ENCODE results near the gene PREP.

The PREP gene

DNA sequence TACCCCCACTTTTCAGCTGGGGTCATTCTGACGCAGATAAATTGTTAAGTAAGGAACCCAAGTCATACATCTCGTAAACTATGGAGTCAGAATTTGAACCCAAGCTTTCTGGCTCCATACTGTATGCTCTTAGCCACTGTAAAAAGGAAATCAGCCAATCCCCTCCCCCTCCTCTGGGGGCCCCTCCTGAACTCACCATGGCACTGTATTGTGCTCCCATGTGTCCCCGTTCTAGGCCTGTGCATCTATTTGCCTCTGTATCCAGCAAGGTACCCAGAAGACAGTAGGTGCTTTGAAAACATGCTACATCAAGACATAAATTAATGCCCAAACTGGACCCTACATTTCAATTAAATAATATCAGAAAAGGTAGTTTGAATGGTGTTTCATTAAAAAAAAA lies 98.5 kb downstream of the PREP start:
- no peak for DNase-seq

GRCh38 chr6:105302617-105303128 lies 100.2 kb downstream of the PREP start:
- DNase-seq, result no peak

GRCh38 chr6:105301756-105302616 lies 100.9 kb downstream of the PREP start:
- DNase-seq, result no peak

- DNase-seq, result no peak
Observed at GRCh38 chr6:105301072-105301503, 101.8 kb downstream of the PREP start.

- DNase-seq, result no peak
Observed at GRCh38 chr6:105300090-105300489, 102.8 kb downstream of the PREP start.

- DNase-seq, result no peak
Observed at GRCh38 chr6:105294129-105294528, 108.8 kb downstream of the PREP start.

DNA sequence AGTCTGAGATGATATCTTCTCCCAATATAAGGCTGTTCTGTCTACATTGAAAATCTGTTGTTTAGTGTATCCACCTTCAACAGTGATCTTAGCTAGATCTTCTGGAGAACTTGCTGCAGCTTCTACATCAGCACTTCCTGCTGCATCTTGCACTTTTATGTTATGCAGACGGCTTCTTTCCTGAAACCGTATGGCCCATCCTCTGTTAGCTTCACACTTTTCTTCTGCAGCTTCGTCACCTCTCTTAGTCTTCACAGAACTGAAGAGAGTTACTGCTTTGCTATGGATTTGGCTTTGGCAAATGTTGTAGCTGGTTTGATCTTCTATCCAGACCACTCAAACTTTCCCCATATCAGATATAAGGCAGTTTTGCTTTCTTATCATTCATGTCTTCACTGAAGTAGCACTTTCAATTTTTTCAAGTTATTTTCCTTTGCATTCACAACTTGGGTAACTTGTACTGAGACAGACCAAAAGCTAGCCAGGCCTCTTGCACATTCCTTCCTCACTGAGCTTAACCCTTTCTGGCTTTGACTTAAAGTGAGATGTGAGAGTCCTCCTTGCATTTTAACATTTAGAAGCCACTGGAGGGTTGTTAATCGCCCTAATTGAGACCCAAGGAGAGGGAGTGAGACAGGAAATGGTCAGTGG lies 110.1 kb downstream of the PREP start:
- no peak for DNase-seq

DNA sequence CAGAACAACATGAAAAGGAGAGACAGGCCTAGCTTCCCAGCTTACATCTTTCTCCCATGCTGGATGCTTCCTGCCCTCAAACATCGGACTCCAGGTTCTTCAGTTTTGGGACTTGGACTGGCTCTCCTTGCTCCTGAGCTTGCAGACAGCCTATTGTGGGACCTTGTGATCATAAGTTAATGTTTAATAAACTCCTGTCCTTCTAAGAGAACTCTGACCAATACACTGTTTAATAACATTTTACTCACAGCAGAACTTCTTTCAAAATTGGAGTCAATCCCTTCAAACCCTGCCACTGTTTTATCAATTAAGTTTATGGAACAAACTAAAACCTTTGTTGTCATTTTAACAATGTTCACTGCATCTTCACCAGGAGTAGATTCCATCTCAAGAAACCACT lies 111.4 kb downstream of the PREP start:
- DNase-seq, result no peak

- no peak for DNase-seq
Observed at GRCh38 chr6:105282631-105283585, 120.0 kb downstream of the PREP start.

DNA sequence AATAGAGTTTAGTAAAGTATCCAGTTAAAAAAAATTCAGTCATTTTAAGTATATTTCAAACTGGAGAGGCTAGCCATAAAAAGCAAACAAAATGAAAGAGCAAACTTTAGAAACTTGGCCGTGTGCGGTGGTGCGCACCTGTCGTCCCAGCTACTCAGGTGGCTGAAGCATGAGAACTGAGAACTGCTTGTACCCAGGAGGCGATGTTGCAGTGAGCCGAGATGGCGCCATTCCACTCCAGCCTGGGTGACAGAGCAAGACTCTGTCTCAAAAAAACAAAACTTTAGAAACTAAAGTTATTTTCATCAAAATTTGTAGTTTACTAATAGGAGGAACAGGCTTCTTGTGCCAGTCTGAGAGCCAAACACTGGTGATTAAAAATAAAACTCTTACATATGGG lies 122.8 kb downstream of the PREP start:
- DNase-seq, result no peak

DNA sequence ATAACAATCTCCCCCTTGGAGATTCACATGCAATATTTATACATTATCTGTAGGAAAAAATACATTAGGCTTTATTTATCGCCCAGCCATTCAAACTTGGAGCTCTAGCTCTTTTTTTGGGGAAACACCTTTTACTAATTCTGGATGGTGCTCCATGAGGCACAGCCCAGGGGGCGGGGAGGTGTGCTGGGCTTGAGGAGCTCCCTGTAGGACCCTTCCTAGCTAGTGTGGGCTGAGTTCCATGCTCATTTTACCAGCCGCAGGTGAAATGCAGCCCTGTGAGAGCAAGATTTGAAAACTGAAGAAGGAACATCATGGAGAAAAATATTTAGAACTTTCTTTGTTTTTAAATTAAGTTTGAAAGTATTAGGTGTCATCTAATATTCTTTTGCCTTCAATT lies 123.4 kb downstream of the PREP start:
- no peak for DNase-seq

DNA sequence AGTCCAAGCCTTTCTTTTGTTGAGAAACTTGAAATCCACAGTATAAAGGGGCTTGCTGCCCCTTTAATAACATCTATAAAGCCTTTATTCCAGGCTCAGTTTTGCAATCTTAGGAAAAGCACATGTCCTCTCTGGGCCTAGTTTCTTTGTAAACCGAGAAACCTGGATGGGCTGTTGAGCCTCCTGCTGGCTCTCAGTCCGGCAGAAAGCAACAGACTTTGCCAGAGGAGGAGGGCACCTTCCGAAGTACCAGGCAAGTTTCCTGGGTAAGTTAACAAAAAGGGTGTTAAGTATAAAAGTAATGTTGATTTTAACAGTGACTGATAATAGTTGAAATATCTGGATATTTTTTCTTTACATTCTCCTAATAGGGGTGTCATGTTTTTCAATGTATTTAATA lies 124.1 kb downstream of the PREP start:
- no peak for DNase-seq

GRCh38 chr6:105278035-105278434 lies 124.8 kb downstream of the PREP start:
- no peak for DNase-seq

DNA sequence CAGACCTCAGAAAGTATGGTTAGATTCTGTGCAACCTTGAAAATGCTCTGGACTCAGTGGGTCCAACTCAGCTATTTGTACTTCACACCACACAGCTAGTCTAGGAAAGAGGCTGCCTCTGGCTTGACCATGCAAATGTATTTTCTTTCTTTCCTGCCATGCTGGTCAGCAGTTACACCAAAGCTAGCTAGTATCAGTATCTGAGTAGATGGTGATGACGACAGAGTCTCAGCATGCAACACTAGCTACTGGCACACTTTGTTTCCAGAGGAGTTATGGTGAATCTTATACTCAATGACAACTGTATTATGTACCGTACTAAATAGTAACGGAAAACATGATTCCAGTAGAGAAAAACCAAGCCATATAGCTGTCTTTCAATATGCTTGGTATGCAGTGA lies 126.5 kb downstream of the PREP start:
- DNase-seq, result no peak

DNA sequence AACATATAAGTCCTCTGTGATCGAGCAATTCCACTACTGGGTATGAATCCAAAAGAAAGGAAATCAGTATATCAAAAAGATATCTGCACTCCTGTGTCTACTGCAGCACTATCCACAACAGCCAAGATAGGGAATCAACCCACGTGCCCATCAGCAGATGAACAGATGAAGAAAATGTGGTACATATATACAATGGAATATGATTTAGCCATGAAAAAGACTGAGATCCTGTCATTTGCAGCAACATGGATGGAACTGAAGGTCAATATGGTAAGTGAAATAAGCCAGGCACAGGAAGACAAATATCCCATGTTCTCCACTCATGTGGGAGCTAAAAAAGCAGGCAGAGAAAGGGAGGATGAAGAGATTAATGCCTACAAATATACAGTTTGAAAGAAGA lies 127.3 kb downstream of the PREP start:
- DNase-seq, result no peak

- DNase-seq, result no peak
Observed at GRCh38 chr6:105274678-105275077, 128.2 kb downstream of the PREP start.

DNA sequence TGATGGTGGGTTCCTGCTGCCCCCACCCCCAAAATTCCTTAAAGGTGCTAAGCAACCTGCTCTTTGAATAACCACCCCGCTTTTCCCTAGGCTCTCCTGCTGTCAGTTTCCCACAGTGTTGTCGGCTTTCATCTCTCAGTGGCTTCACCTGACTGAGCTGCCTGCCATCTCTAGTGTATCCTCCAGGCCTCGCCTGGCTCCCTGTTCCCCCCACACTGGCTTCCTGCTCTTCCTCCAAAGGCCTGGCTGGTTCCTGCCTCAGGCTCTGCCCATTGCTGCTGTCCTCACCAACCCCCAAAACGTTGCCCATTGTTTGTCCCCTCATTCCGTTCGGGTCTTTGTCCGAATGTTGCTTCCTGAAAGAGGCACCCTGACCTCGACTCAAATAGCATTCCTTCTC lies 129.3 kb downstream of the PREP start:
- no peak for DNase-seq

DNA sequence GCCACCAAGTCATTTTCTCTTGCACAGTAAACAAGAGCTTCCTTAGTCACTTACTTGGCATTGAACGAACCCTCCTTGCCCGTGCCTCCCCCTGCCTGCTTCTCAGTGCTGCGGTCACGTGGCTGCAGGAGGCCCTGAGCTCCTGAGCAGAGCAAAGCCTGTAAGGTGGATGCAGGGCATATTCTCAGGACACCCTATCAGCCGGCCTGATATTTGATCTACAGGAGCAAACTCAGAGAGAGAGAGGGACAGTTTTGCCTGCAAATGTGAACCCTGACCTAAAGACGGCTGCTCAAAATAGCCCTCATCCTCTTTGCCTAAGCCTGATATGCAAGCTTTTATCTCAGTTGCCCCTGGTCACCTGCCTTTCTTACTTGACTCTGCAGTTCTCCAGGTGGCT lies 130.1 kb downstream of the PREP start:
- DNase-seq, result no peak

DNA sequence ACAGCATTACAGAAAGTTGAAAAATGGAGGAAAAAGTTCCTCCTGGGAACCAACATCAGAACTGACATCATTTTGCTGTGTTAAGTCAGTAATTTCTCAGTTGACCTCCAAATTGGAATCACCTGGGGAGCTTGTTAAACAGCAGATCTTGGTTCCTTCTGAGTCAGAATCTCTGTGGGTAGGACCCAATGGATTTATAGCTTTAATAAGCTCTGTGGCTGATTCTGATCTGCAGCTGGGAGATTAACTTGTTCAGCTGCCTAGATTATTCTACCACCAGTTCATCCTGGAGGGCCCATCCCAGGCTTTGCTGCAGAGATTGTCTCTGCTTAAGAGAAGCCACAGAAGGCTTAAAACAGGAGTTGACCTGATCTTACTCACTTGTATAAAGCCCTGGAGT lies 132.4 kb downstream of the PREP start:
- no peak for DNase-seq

GRCh38 chr6:105269390-105269789 lies 133.5 kb downstream of the PREP start:
- DNase-seq, result no peak

GRCh38 chr6:105263685-105264610 lies 138.9 kb downstream of the PREP start:
- DNase-seq, result no peak
